HG02938 (cell line): ENCODE data around the gene CIPC.

Experiments
- ATAC-seq: cut with Tn5 transposase; IDR thresholded peaks from one replicate; pipeline ENCODE4 v1.9.1; 2021; ENCODE audit warnings: mild to moderate bottlenecking, moderate library complexity; ENCODE audit not compliant: unreplicated experiment

CIPC gene, protein sequence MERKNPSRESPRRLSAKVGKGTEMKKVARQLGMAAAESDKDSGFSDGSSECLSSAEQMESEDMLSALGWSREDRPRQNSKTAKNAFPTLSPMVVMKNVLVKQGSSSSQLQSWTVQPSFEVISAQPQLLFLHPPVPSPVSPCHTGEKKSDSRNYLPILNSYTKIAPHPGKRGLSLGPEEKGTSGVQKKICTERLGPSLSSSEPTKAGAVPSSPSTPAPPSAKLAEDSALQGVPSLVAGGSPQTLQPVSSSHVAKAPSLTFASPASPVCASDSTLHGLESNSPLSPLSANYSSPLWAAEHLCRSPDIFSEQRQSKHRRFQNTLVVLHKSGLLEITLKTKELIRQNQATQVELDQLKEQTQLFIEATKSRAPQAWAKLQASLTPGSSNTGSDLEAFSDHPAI

DNA sequence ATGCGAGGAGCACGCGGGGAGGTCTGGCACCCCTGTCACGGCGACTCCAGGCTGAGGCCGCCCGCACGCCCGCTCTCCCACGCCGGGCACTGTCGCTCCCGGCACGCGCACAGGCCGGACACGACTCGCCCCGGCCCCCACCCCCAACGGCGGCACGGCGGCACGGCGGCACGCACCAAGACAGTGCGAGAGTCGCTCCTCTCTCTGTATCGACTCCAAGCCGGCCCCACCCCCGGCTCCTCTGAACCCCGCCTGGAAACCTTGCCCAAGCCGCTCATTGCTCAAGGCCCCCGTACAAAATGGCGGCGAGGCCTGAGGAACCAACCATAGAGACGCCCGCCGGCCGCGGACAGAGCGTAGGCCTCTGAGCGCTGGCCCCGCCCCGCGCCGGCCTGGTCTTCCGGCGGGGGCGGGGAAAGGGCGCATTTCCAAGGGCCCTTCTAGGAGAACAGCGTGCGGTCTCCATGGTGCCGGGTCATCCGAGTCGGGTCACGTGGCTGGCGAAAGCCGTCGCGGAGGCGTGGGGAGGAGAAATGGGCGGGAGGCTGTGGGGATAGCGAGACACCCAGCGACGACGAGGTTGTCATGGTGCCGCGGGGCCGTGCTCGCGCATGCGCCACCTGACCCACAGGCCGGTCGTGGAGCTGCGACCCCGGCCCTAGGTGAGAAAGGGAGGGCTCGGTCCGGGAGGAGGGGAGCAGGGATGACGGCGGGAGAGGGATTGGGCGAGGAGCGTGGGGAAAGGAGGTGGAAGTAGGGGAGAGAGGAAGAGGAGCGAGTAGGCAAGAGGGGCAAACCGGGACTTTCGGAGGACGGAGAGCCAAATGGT lies at the start of gene CIPC:
TSS of gene CIPC (plus strand) at position 559 of the 829 bp plus-strand sequence. CDS start 7,451 bp downstream, outside the sequence.
- ATAC-seq = peak; percentile 86

DNA sequence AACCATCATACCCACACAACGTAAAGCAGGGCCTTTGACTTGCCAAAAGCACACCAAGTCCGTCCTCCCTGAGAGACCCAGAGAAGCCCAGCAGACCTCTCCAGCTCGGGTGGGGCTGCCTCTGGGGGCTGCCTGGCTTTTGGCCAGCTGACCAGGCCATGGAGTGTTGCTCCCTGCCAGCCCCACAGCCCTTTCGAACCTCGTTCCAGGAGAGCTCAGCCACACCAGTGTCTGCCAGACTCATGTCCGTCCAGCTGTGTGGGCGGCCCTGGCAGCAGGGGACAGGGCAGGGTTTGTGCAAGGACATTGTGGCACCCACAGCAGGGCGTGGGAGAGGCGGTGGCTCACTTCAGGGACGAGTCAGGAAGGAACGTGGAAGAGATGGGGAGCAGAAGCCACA lies 46.9 kb upstream of the CIPC start:
- ATAC-seq = no peak

DNA sequence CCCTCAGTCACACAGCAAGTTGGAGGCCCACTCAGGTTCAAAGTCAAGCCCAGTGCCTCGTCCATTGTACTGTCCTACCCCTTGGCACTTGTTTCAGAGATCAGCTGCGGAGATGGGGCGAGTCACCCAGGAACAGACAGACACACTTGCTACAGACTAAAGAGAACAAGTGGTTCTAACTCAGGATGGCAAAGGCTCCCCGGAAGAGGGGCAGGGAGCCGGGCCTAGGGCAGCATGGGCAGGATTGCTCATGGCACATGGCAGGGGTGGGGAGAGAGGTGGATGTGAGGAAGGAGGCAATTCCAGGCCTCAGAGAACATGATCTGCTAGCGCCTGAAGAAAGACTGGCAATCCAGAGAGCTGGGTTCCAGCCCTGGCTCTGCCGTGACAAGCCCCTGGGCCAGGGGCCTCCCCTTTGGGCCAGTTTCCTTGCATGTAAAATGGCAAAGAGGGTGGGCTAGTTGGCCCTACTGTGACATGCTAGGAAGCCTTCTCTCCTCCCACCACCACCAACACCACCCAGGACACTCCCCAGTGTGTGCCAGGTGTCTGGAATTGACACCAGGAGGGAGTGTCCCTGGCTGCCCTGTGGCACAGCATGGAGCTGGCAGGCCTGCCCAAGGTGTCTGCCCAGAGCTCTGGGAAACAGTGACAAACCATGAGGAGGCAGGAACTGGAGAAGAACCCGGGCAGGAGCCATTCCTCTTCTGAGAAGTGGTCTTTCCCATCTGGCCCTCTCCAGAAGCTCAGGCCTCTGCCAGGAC lies 45.6 kb upstream of the CIPC start:
- ATAC-seq = no peak

DNA sequence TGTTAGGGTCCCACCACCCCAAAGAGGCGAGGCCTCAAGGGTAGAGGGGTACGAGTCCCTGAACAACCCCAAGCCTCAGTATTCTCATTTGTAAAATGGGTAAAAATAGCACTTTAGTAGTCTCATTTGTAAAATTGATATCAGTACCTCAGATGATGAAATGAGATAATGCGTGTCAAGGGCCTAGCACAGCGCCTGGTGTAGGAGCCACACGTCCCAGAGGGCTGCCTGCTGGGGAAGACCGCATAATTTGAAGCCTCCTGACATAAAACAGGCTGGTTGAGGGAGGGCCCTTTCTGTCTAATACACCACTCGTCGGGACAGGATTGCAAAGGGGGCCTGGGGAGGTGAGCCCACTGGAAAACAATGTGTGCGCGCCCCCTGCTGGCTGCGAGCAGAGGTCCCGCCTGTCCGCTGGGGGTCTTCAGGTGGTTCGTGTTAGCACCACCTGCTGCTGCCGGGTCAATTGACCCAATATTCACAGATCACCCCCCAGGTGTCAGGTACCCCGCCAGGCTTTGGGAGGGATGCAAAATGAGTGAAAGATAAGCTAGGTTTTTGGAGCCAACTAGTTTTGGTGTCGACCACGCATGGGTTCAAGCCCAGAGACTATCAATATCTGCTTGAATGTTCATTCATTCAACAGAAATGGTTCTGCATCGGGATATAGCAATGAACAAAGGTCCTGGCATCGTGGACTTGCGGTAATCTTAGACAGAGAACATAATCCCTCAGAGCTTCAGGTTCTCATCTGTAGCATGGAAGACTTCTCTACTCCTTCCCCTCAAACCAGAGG lies 44.8 kb upstream of the CIPC start:
- ATAC-seq = no peak

DNA sequence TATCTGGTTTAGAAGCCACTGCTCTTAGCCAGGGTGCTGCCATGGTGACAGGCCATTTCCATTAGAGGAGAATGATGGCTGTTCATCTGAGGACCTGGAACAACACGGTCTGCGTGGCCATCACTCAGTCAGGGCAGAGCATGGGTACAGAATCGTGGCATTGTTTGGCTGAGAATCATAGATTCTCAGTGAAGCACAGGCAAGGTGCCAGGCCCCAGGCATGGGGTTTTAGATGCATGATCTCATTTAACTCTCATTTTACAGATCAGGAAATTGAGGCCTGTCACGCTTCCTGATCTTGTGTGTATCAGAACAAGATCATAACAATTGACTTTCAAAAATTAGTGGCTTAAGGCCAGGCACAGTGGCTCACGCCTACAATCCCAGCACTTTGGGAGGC lies 42.8 kb upstream of the CIPC start:
- ATAC-seq = no peak

DNA sequence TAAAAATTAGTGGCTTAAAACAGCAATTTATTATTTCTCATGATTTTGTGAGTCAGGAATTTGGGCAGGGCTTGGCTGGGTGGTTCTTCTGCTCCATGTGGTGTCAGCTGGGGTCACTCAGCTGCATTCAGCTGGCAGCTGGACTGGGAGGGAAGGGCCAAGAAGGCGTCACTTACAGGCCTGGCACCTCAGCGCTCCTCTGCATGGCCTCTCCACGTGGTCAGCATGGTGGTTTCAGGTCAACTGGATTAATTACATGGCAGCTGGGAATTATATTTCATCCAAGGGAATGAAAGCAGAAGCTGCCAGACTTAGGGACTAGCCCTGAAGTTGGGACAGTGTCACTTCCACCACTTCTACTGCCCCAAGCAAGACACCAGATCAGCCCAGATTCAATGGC lies 42.1 kb upstream of the CIPC start:
- ATAC-seq = no peak

DNA sequence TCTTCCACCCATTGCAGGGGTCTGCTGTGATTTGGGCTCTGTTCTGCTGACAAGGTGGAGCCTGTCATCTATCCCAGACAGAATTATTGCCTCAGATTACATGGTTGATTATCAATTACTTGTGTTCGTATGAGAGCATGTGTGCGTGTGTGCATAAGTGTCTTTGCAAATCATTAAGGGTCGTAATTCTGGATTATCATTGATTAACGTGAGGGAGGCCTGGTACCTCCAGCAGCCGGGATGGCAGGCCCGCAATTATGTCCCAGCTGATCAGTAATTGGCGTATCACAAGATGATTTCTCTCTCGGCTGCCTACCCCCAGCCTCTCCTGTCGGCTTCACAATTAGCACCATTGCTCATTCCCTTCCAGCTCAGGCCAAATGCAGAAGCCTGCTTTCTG lies 39.9 kb upstream of the CIPC start:
- ATAC-seq = no peak

DNA sequence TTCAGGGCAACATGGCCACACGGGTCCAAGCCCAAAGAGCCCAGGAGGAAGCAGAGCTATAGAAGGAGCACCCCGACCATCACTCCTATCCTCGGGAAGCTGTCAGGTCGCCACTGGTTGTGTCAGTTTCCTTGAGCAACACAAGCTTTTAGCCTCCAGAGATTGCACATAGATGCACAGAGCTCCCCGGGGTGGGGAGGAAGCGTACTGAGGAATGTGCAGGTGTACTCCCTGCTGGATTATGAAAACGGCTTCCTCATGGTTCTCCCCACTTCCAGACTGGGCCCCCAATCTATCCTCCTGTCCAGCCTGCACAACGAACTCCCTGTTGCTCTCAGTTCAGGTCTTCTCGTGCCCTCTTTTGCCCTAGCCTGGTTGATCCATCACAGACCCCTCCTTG lies 39.3 kb upstream of the CIPC start:
- ATAC-seq = no peak

DNA sequence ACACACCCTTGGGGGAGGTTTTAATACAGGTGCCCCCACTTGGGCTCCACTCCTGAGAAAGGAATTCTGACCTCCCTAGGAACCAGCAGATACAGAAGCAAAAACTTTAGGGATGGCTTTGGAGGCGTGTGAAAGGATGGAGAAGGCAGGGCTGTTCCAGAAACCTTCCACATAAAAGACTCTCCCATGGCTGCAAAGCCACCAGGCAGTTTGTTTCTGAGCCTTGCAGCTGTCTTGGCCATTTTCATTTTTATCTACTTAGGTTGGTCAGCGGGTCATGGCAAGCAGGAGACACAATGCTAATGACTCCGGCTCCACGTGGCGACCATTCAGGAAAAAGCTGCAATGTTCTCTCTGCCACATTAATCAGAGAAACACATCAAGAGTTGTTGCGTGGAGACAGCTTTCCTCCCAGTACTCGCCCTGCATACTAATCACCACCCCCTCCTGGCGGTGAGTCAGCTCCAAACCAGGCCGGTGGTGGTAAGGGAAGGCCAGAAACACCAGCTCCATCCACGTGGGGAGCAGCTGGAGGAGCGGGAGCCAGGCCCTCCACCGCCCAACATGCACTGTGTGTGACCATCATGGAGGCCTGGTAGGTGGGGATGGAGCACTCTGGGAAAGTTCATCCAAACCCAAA lies 38.7 kb upstream of the CIPC start:
- no peak for ATAC-seq

DNA sequence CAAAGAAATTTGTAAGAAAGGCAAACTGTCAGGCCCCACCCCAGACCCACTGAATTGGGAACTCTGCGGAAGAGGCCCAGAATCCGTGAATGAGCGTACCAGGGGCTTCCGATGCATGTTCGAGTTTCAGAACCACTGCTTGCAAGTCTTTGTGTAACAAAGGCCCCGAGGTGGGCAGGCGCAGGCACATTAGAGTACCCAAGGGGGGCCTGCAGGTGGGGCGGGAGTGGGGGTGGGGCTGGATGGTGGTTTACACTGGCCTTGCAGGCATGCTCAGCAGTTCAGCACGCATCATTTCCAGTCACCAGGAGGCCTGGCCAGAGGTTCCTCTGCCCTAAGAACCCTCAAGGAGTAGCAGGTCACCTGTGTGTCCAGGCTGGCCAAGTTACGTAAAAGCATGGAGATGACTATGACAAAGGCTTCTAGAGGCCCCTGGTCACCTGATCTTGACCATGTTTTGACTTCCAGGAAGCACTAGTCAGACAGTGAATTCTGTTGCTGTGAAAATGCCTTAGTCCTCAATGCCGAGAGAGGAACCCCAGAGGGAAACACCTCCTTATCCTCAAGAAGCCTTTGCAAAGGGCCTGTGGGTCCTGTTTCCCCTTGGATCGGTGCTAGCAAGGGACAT lies 36.3 kb upstream of the CIPC start:
- no peak for ATAC-seq

DNA sequence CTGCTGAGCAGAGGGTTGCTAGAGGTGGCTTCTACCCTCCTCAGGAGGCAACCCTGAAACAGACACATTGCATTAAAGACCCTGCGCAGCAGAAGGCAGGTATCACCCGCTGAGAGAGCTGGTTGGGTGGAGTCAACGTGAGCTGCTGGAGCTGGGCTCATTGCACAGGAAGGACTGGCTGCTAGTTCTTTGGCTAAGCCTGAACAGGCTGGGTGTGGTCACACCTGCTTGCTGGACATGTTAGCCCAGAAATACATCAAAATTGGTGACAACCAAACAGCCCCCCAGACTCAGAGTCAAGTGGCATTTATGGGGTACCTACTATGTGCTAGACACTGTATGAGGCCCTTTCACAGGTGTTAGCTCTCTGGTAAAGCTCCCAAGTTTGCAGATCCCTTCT lies 35.8 kb upstream of the CIPC start:
- ATAC-seq = no peak

DNA sequence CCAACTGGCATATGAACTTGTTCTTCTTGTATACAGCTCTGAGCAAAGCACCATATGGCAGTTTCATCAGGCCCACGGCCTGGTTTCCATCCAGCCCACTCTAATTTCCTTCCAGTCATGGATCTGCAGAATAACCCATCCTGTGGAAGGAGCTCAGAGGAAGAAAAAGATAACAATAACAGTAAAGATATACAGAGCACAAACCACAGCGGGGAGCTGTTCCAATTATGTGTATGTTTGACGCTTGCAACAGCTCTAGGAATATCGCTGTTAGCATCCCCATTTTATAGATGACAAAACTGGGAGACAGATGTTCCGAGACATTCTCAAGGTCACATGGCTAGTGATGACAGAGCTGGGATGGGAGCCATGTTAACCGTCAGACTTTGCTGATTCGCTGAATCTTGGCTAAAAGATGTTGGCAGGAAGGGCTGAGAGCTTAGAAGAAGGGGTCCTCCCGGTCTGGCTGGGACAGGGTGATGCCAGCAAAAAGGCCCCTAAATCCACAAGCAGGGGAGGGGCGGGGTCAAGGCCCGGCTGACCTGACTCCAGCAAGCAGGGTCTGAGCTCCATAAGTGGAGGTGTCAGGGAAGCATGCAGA lies 34.4 kb upstream of the CIPC start:
- ATAC-seq = no peak

DNA sequence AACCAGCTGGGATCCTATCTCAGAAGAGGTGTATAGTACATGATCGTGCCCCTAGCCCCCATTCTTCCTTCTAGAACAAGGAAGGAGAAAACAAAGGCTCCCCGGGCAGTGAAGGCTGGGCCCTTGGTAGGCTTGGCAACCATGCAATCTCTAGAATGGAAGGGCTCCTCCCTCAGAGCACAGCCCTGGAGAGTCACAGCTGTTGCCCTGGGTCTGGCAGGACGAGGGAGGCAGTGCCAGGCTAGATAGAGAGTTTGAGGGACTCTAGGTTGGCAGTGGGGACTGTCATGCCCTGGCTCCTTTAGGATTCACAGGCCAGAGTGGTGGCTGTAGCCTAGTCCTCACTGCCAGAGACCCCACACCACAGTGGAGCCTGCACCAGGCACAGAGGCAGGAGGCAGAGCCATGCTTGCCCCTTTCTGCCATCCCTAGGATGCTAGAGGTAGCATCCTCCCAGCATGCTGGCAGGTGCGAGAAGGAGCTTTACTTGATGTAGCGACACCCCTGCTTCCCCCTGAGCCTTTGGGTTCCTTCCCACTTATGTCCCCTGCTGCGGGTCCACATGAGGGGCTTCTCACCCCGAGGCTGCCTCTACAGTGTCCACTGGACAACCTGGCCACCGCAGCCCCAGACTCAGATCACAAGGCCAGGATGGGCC lies 33.4 kb upstream of the CIPC start:
- ATAC-seq = no peak

DNA sequence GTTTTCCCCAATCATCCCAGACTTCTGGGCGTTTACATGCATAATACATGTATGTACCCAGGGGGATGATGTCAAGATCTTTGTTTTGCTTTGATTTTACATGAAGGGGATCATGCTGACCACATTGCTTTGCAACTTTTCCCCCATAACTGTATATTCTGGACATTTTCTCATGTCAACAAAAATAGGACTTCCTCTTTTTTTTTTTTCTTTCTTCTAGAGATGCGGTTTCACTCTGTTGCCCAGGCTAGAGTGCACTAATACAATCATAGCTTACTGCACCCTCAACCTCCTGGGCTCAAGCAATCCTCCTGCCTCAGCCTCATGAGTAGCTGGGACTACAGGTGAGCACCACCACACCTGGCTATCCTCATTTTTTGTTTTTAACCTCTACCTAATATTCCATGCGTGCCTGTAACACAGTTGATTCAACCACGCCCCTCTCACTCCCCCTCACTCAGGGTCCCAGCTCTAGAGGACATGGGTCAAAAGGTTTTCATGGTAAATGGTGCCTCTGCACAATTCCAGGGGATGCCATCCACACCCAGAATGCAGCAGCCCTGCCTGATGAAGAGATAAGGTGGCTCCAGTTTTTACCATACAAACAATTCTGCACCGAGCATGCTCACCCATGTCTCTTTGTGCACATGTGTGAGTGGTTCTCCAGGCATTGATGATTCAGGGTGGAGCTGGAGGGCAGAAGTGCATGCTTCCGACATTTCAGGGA lies 32.0 kb upstream of the CIPC start:
- ATAC-seq = no peak

DNA sequence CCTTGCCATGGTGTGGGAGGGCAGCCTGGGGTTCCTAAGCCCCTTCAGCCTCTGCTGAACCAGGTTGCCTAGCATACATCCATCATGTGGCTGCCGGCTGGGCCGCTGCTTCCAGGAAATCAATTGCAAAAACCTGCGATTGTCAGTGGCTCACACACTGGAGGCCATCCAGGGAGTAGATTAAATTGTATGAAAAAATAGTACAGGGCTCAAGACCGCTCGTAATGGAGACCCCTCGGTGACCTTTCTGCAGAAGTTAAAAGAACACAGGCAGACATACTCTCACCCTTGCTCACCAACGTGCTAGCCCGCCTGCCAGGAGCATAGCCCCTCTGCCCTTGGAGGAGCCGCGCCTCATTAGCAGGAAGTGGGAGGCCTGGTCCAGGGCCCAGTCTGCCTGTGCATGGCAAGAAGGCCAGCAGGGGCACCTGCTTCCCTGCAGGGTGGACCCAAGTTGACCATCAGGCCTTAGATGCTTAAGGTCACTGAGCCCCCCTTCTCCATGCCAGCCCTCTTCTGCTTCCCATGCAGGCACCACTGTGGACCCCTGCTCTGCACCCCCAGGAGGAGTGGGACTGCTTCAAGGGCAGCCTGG lies 31.4 kb upstream of the CIPC start:
- no peak for ATAC-seq

DNA sequence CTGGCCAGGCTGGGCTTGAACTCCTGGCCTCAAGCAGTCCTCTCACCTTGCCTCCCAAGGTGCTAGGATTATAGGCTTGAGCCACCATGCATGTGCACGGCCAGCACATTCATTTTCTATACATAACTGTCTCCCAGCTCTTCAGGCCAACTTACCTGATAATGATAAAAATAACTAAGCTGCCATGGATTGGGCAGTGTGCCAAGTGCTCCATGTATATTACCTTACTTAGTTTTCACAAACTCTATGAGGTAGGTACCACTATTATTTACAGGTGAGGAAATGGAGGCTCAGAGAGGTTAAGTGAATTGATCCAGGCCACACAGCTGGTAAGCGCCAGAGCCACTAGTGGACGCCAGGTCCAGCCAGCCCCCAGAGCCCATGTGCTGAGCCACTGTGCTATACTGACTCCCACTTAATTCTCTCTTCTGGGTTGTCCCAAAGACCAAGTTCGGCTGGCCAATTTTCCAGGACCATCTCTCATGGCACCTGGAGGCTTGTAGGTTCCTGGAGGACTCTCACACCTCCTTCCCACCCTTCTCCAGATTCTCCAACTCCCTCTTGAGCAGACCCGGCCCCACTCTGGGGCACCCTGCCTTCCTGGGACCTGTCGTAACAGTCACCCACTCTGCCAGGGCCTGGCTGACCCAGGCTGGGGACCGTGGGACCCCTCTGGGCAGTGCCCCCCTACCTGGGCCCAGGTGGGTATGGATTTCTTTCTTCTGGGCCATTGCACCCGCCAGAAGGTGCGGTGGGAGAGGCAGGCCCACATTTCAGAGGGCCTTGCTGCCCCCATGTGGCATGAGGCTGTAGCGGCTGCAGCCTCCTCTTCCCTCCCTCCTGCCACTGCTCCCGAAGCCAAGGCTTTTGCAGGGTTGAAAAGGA lies 30.2 kb upstream of the CIPC start:
- no peak for ATAC-seq
